HG02678 (cell line): ENCODE measurements around the gene REM2.

Source experiments
- ATAC-seq: cut with Tn5 transposase; IDR thresholded peaks from one replicate; pipeline ENCODE4 v1.9.1; 2021; ENCODE audit warnings: mild to moderate bottlenecking, moderate library complexity; ENCODE audit not compliant: unreplicated experiment

REM2 gene

GRCh38 chr14:22926316-22926715 is 43.3 kb downstream of the REM2 start:
- ATAC-seq = no peak

GRCh38 chr14:22928237-22929103 is 45.4 kb downstream of the REM2 start:
- ATAC-seq = no peak

- ATAC-seq = peak; percentile 94
Observed at GRCh38 chr14:22929104-22929960, 46.3 kb downstream of the REM2 start, which contains the start of gene PRMT5. PRMT5 (minus strand) TSS chr14:22929376; CDS start chr14:22929361, 15 bp downstream.

GRCh38 chr14:22929961-22930364 is 46.9 kb downstream of the REM2 start:
- no peak for ATAC-seq

GRCh38 chr14:22932146-22932545 is 49.1 kb downstream of the REM2 start:
- no peak for ATAC-seq

GRCh38 chr14:22935156-22935555 is 52.1 kb downstream of the REM2 start:
- ATAC-seq = no peak
